NCI-H1694 treated with DMSO at 0.1 percent for 48 hours (cell line): ENCODE measurements around the gene CCDC85C.

ENCODE experiments used
- DNase-seq: peaks from one replicate; lab custom pipeline; 2025; lab: John Stamatoyannopoulos, UW

CCDC85C gene

GRCh38 chr14:99605299-99605961 lies 1.4 kb upstream of the CCDC85C start:
- DNase-seq: peak; percentile 95

- no peak for DNase-seq
These were observed 825 bp upstream of the CCDC85C start for GRCh38 chr14:99604766-99605298.

- peak; percentile 98 for DNase-seq
These were observed 315 bp upstream of the CCDC85C start for GRCh38 chr14:99604278-99604765.

- no peak for DNase-seq
These were observed 1.1 kb downstream of the CCDC85C start for GRCh38 chr14:99602788-99603415.

- peak; percentile 36 for DNase-seq
These were observed 1.8 kb downstream of the CCDC85C start for GRCh38 chr14:99602054-99602787.

- DNase-seq: no peak
These were observed 2.6 kb downstream of the CCDC85C start for GRCh38 chr14:99601361-99601831.

GRCh38 chr14:99600232-99600888 lies 3.6 kb downstream of the CCDC85C start:
- no peak for DNase-seq

GRCh38 chr14:99599393-99599792 lies 4.6 kb downstream of the CCDC85C start:
- no peak for DNase-seq

GRCh38 chr14:99598774-99599173 lies 5.2 kb downstream of the CCDC85C start:
- no peak for DNase-seq

- no peak for DNase-seq
These were observed 6.0 kb downstream of the CCDC85C start for GRCh38 chr14:99597911-99598600.

- no peak for DNase-seq
These were observed 7.2 kb downstream of the CCDC85C start for GRCh38 chr14:99596772-99597171.

- no peak for DNase-seq
These were observed 7.9 kb downstream of the CCDC85C start for GRCh38 chr14:99596071-99596627.

GRCh38 chr14:99595524-99595923 lies 8.5 kb downstream of the CCDC85C start:
- no peak for DNase-seq

- no peak for DNase-seq
These were observed 9.0 kb downstream of the CCDC85C start for GRCh38 chr14:99595034-99595433.

GRCh38 chr14:99593971-99594841 lies 9.8 kb downstream of the CCDC85C start:
- DNase-seq: no peak

- no peak for DNase-seq
These were observed 10.9 kb downstream of the CCDC85C start for GRCh38 chr14:99592933-99593753.

- no peak for DNase-seq
These were observed 11.6 kb downstream of the CCDC85C start for GRCh38 chr14:99592394-99592793.

- no peak for DNase-seq
These were observed 13.1 kb downstream of the CCDC85C start for GRCh38 chr14:99590746-99591555.
